SK-MEL-5 (cell line): ENCODE measurements around the gene NPW. TPM values are rescaled to one million over a fixed set of nuclear protein-coding genes. Genes with fewer than 3 reads are reported as not detected.

ENCODE experiments used
- DNase-seq: peaks from one replicate; pipeline ENCODE4 v3.0.0-alpha.2; 2016; ENCODE audit warnings: low read depth, low spot score
- in situ Hi-C: cut with HindIII; loops from 2 replicates; pipeline ENCODE4 v1.10.0; 2016; ENCODE audit warnings: low sequenced_read_pairs, high pct_unique_total_duplicates, low pct_unique_long_range_greater_than_20kb
- total RNA-seq: library from RNA; depleted of rRNA; stranded (reverse); fragments of >200 nt; shearing (Covaris generic); gene quantifications from 2 replicates; pipeline ENCODE4 v1.2.3, GENCODE V29; 2014

Gene NPW
- total RNA-seq, 1 experiment from 2014 or later = 0.55 TPM

DNA sequence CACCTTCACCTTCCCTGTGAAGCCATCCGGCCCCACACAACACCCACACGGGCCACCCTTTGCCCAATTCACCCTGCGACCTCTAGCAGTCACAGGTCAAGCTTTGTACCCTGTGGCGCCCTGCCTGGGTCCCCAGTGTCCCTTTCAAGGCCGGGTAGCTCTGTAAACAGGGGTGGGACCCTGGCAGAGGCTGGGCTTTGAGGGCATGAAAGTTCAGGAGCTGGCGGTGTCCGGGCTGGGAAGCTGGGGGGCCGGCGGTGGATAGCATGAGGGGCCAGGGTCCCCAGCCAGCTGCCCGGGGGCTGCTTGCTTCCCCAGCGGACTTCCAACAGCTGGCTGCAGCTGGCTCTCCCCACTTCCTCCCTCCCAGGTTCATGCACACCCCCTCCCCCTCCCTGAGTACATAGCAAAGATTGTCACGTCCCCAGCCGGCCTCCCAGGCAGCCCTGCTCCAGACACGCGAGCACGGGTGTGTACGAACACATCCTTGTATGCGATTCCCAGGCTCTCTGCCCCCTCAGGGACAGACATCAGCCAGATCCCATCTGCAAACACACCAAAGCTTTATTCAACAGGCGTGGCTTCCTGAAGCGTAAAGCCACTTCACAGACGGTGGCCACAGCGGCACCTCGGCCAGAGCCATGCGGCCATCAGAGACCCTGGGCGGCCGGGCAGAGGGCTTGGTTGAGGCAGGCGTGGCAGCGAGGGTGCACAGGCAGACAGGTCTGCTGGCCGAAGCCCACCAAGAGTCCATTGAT is 19.9 kb downstream of the NPW start:
- in situ Hi-C loops = no loop called here
- no peak for DNase-seq

DNA sequence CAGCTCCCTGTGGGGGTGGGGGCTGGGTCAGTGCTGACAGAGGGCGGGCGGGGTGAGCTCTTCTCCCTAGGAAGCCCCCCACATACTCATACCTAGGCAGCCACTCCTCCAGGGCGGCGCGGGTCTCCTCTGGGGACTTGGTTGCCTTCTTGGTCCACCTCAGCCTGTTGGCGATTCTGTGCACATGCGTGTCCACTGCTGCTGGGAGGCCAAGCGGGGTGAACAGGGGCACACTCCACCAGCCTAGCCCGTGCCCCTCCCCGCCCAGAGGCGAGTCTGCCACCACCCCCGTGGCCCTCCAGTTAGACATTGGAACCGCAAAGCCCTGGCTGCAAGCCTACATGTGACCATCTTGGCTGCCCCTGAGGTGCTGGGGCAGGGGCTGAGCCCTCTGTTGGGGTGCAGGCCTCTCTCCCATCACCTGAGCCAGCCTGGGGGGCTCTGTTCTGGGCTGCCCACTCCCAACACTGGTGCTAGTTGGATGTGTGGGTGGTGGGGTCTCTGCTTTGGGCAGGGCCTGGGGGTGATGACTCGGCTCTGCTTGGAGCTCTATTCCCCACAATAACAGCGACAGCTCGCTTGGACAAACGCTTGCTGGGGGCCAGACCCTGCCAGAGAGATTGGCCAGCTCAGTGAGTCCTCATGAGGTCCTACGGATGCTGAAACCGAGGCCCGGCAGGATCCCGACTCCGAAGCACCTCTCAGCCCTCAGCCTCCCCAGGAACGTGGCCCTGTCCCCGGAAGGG is 20.6 kb downstream of the NPW start:
- in situ Hi-C loops = no loop called here
- no peak for DNase-seq

DNA sequence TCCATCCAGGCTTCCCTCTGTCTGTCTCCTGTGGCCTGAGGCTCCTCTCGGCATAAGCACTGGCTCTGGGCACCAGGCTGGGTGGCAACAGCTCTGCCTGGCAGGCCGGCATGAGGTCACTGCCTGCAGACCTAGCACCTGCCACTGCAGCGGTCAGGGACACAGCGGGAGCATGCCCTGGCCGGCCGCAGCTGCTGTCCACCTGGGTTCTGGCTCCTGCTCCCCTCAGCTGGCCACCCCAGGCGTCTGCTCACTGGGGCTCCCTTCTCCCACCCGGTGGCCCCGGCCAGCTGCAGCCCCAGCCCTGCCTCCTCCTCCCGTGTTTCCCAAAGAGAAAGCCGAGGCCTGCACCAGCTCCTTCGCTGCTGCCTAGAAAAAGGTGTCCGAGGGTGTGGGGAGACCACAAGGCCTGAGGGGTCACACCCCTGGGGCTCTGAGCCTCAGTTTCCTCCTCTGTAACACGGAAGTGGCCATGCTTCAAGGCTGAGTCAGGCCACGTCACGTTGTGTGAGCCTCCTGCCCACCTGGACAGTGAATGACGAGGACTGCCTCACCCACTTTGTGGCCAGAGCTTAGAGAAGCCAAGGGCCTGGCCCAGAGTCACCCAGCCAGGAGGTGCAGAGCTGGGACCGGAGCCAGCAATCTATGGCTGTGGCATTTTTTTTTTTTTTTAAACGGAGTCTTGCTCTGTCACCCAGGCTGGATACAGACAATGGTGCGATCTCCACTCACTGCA is 21.4 kb downstream of the NPW start:
- no peak for DNase-seq
- in situ Hi-C loops = no loop called here

DNA sequence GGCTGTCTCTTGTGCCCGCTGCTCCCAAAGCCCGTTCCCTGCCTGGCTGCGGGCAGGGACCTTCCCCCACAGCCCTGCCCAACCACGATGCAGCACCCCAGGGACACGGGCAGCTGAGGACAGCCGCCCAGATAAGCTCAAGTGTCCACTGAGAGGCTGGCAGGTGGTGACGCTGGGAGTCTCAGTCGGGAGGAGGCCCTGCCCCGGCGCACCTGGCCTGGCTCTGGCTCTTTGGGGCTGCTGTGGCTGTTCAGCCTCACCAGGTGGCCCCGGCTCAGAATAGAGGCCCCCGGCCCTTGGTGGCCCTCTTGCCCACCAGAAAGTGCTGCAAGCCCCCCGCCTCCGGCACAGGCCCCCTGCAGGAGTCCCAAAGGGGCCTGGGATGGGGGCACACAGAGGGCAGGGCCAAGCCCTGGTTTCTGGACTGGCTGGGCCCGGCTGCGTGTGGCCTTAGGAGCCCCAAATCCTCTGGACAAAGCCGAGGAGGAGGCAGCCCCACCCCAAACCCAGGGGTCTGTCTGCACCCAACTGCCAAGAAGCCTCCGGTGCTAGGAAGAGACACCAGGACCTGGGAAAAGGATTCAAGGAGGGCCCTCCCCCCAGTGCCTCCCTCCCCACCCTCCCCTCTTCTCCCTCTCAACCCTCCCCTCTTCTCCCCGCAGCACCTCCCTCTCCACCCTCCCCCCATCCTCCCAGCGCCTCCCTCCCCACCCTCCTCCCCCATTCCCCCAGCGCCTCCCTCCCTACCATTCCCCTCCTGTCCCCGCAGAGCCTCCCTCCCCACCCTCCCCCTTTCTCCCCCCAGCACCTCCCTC is 22.8 kb downstream of the NPW start:
- no peak for DNase-seq
- in situ Hi-C loops = no loop called here

DNA sequence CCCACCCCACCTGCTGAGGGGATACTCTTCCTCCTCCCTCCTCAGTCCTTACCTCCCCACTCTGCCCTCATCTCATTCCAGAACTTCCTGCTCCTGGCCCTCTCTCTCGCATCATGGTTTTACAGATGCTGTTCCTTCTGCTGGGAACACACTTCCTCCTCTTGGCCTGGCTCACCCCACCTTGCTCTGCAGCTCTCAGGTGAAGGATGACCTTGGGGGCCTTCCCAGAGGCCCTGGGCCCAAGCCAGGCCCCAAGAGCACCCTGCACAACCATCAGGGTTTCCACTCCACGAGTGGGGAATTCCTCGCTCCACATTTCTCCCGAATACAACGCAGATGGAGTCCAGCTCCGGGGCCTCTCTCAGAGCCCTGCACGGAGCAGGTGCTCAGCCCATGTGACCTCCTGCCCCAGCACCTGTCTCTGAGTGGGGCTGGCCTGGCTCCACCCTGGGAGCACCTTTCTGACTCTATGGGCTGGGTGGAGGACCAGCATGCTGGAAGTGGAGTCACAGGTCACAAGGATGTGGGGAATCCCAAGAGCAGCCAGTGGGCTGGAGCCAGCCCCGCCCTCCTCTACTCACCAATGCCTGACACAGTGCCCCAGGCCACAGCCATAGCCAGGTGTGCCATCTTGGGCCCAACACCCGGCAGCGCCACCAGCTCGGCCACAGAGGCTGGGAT is 23.5 kb downstream of the NPW start:
- in situ Hi-C loops = no loop called here
- no peak for DNase-seq

DNA sequence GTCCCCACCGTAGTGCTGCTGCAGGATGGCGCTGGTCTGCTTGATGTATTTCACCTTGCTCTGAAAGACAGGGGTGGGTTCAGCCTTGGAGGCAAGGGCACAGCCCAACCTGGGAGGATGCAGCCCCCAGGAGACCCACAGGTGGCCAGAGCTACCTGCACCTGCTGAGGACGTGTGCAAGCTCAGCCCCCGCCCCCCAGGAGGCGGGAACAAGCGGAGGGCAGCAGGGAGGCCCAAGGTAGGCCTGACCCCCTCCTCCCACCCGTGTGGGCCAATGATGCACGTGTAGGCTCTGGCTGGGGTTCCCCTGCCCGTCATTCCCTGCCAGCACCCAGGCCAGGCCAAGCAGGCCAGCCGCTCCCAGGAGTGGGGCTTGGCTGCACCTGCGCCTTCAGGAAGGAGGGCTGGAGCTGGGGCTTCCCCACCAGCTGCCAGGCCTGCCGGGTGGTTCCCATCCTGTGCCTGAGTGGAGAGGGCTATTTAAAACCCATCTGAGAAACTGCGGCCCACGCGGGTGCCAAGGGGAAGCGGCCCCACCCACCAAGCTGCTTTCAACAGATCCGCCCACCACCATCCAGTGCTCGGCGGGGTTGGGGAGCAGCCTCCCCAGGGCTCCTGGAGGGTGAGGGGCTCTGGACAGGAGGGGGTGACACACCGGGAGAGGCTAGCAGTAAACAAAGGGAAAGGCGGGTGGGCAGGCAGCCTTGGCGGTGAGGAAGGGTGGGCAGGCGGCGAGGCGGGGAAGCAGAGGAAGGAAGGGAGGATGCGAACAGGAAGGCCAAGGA is 24.3 kb downstream of the NPW start:
- DNase-seq = no peak
- in situ Hi-C loops = no loop called here

DNA sequence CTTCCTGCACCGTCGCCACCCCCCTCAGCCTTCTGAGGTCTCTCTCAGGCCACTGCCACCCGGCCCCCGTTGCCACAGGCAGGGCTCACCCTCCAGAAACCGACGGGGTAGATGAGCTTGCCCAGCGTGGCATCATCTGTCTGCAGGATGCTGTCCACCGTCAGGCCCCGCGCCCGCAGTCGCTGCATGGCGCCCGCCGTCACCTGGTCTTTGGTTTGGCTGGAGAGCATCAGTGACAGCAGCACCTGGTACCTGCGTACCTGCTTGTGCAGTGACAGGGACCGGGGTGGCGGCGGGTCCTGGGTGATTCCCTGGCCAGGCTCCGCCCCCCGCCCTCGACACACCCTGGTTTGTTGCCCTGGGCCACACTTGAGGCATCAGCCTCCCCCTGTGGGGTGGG is 25.0 kb downstream of the NPW start:
- in situ Hi-C loops = no loop called here
- no peak for DNase-seq

DNA sequence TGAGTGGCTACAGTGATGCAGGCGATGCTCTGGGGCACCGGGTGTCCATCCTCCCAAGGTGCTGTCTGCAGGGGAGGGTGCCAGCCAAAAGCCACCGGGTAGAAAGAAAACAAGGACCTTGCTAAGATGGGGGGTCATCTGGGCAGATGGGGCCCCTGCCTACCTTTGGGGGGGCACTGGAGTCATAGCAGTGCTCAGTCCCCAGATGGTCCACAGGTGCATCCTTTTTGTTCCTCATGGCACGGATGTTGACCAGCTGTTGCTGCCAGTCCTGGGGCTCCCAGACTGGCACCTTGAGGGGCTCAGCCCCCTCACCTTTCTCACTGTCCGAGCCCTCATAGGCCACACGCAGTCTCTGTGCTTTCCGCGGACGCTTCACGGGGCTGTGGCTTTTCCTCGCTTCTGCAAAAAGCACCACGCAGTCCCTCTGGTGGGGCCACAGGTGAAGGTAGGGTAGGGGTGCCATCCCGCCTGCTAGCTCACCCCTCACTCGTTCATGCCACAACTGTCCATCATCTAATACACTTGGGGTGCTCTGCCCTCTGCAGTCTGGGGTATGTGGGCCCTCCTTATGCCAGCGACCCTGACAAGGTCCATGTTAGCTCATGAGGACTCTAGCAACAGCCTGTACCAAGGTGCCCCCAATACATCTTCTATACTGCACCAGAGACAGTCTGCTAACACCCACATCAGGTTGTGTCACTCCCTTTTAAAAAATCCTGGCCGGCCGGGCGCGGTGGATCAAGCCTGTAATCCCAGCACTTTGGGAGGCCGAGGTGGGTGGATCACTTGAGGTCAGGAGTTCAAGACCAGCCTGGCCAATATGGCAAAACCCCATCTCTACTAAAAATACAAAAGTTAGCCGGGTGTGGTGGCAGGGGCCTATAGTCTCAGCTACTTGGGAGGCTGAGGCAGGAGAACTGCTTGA is 26.6 kb downstream of the NPW start:
- DNase-seq = no peak
- in situ Hi-C loops = no loop called here

DNA sequence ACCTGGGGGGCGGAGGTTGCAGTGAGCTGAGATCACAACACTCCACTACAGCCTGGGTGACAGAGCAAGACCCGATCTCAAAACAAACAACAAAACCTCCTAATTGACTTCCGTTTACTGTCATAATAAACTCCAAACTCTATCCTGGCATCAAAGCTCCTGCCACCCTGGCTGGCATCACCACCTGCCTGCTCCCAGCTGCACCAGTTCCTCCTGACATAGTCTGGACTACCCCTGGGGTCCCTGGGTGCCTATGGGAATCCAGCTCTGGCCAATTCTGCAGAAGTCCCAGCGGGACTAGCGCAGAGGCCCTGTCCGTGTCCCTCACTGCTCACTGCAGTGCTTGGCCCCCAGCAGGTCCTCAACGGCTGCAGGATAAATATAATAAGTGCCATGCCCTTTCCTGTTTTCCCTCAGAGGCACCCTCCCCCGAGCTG is 27.3 kb downstream of the NPW start:
- in situ Hi-C loops = no loop called here
- no peak for DNase-seq

DNA sequence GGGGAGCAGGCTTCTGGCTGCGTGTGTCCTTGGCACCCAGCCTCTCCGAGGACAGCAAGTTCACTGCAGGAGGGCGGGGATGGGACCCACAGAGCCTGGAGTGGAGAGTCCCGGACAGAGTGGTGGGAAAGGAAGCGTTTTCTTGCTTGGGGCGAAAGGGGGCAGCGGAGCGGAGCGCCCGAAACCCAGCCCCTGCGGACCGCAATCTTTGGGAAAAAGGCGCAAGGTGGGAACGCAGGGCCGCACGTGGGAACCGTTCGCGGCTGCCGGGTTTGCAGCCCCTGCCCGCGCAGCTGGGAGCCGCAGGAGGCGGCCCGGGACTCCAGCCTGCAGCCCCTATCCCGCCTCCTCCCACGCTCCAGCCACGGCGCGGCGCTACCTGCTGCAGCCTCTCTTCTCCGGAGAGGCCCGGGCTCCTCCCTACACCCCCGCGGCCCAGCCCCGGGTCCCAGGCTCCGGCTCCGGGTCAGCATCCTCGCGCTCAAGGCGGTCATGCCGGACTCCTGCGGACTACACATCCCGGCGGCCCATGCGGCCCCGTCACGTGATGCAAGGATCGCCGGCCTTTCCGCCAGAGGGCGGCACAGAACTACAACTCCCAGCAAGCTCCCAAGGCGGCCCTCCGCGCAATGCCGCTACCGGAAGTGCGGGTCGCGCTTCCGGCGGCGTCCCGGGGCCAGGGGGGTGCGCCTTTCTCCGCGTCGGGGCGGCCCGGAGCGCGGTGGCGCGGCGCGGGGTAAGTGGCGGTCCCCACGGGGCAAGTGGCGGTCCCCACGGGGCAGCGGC is 27.9 kb downstream of the NPW start, which contains the start of the genes NTHL1 and TSC2:
NTHL1 (minus strand) TSS at position 505 of the 786 bp plus-strand sequence; CDS start at position 494, 11 bp downstream.
TSC2 (plus strand) TSS at position 656 of the 786 bp plus-strand sequence. CDS start 631 bp downstream, outside the sequence.
- in situ Hi-C loops = no loop called here
- peak; percentile 93 for DNase-seq

DNA sequence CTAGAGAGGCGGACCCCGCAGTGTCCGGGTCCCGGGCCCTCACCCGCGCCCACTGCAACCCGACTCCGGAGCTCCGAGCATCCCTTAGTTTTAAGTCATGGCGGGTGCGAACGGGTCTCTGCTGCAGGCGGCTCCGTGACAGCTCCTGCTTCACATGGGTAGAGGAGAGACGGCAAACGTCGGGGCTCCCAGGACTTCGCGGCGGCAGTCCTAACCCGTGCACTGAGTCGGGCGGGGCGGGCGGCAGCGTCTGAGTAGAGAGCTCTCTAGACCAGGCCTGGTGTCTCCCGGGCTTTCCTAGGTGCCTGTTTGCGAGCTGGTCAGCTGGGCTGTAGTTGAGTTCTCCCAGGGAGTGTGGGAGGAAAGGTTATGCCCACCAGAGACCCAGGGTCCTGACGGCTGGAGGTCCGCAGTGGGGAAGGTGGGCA is 28.5 kb downstream of the NPW start:
- in situ Hi-C loops = no loop called here

DNA sequence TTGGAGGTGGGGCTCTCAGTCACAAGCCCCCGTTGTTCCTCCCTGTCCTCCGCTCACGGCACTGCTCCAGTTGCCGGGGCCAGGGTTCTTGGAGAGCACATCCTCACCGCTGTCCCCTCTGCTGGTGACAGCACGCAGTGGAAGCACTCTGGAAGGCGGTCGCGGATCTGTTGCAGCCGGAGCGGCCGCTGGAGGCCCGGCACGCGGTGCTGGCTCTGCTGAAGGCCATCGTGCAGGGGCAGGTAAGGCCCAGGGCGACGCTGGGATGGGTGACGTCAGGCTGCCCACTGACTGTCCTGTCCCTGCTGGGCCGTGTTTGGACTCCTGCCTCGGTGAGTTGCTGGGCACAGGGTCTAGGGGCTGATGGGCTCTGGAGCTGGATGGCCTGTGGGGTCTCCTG is 33.6 kb downstream of the NPW start:
- in situ Hi-C loops = no loop called here

More for the DNA sequence above, 28.5 kb downstream of the NPW start:
- no peak for DNase-seq

DNA sequence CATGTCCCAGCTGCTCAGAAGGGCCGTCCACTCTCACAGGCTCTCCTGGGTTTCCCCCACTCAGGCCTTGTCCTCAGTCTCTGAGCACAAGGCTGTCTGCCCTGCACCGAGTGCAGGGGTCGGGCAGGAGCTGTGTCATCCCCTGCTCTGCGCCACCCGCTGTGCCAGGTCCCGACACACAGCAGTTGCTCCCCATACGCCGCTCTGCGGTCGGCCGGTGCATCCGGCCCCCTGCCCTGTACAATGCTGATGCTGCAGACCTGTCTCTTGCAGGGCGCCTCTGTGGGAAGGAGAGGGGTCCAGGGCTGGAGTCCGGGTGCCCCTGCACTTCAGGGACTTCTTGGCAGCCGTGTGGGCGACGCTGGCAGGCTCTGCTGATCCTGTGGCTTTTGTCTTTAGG is 34.3 kb downstream of the NPW start:
- DNase-seq = no peak
- in situ Hi-C loops = no loop called here

More for the DNA sequence above, 33.6 kb downstream of the NPW start:
- no peak for DNase-seq

DNA sequence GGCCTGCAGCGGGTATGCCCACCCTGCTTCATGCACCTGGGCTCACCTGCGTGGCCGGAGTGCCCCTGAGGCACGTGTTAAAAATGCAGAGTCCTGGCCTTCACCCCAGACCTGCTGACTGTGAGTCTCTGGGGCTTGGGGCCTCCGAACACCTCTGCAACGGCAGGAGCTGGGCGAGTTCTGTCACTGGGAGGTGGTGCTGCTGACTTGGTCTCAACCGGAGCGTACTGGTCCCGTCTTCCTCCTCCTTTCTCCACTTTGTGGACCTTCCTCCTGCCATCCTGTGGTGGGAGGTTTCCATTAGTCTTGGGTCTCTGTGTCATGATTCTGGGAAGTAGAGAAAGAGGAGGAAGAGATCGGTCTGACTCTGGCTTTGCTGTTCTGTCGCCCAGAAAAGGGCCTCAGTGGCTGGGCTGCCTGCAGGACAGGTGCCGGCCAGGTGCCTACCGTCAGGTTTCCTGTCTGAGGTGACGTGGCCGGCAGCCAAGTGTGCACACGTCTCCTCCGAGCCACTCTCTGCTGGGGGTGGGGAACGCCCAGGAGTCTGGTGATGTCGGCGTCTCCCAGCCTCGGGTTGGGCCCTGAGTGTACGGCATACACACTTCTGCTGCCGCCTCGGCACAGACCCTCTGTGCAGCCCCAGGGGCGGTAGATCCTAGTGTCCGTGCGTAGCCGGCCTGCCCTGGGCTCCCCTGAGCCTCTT is 35.1 kb downstream of the NPW start:
- no peak for DNase-seq
- in situ Hi-C loops = no loop called here
